Tibial artery (tissue), 4 donors: ENCODE data around the gene NDUFB4.

ENCODE experiments used
- DNase-seq, 2 donors: peaks; one replicate each; pipeline ENCODE4 v3.0.0-alpha.2; 2019
- H3K27ac ChIP-seq, 2 donors: fragments of 200-600 bp; sonication (generic) in 1 of 2; 1 replicate in 1 of 2; 2 replicates in 1 of 2; pipeline ENCODE4 v1.5.1; 2018 to 2019; ENCODE audit warnings: mild to moderate bottlenecking in 1 of 2
- H3K27me3 ChIP-seq, 2 donors: fragments of 200-600 bp; sonication (generic) in 1 of 2; one replicate each; pipeline versions ENCODE4 v1.5.1 to v1.6.0; 2016 to 2019
- H3K36me3 ChIP-seq, 3 donors: fragments of 200-600 bp; sonication (generic) in 2 of 3; one replicate each; pipeline ENCODE4 v1.5.1; 2016 to 2019; ENCODE audit warnings: mild to moderate bottlenecking in 2 of 3
- H3K4me1 ChIP-seq, 4 donors: fragments of 200-600 bp; sonication (generic) in 2 of 4; 1 replicate in 3 of 4; 2 replicates in 1 of 4; pipeline ENCODE4 v1.5.1; 2016 to 2019
- H3K4me3 ChIP-seq, 2 donors: fragments of 200-600 bp; sonication (generic) in 1 of 2; 1 replicate in 1 of 2; 2 replicates in 1 of 2; pipeline ENCODE4 v1.5.1; 2018 to 2019; ENCODE audit warnings: mild to moderate bottlenecking in 2 of 2
- H3K9me3 ChIP-seq, 3 donors: fragments of 200-600 bp; sonication (generic) in 1 of 3; one replicate each; pipeline ENCODE4 v1.5.1; 2016 to 2019
- intact Hi-C: fragments of 100-400 bp; cut with DNase I; formaldehyde crosslinking; loops from one replicate; pipeline ENCODE4 v1.15.0; 2023; ENCODE audit warnings: low total_unique reads
- TF ChIP-seq, protein P1 (sequence below), 2 experiments: fragments of 200-600 bp in 1 of 2; fragments of 450-650 bp in 1 of 2; IDR thresholded peaks; one replicate each; pipeline ENCODE4 v1.5.1; 2017 to 2019; ENCODE audit warnings: antibody characterized with exemption in 2 of 2, mild to moderate bottlenecking in 1 of 2, moderate library complexity in 1 of 2

Gene NDUFB4

DNA sequence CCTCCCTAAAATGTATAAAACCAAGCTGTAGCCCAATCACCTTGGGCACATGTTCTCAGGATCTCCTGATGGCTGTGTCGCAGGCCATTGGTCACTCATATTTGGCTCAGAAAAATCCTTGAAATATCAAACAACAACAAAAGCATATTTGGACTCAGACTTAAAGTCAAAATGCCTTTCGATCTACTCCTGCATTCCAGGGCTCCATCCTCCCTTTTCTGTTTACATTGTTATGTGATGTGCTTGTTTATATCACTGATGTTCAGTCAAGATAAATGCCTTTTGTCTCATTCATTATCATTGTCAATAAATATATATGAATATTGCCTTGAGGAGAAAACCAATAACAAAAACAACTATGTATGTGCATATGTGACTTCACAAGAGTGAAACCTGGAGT is 54.2 kb downstream of the NDUFB4 start:
- intact Hi-C loops, result no loop called here
- H3K36me3 ChIP-seq, result no peaks in the 10 kb centered on the region
- DNase-seq, result no peak
- H3K9me3 ChIP-seq, result no peaks in the 10 kb centered on the region
- TF ChIP-seq, protein P1, sequence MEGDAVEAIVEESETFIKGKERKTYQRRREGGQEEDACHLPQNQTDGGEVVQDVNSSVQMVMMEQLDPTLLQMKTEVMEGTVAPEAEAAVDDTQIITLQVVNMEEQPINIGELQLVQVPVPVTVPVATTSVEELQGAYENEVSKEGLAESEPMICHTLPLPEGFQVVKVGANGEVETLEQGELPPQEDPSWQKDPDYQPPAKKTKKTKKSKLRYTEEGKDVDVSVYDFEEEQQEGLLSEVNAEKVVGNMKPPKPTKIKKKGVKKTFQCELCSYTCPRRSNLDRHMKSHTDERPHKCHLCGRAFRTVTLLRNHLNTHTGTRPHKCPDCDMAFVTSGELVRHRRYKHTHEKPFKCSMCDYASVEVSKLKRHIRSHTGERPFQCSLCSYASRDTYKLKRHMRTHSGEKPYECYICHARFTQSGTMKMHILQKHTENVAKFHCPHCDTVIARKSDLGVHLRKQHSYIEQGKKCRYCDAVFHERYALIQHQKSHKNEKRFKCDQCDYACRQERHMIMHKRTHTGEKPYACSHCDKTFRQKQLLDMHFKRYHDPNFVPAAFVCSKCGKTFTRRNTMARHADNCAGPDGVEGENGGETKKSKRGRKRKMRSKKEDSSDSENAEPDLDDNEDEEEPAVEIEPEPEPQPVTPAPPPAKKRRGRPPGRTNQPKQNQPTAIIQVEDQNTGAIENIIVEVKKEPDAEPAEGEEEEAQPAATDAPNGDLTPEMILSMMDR (IDR thresholded peaks at IDR 0.05), result no peak
- no peaks in the 10 kb centered on the region for H3K4me1 ChIP-seq
- H3K27me3 ChIP-seq, result no peaks in the 10 kb centered on the region
- H3K4me3 ChIP-seq, result no peak overlapping the region
- H3K27ac ChIP-seq, result no peak overlapping the region
